ENCODE results near the gene NECAB3. TPM values are rescaled to one million over a fixed set of nuclear protein-coding genes. Genes with fewer than 3 reads are reported as not detected.

Gene NECAB3
- total and polyA plus RNA-seq, 2 donors (not counting 1 experiment from before 2014, with no cell fraction given), result 8.5 to 11.8 TPM

GRCh38 chr20:33648396-33649004 lies 25.7 kb downstream of the NECAB3 start:
- DNase-seq, result no peak
- CTCF ChIA-PET, result interaction anchor here (0.8 kb wide), 1 partner anchor 22 kb away, joined by 3 read pairs; no protein-coding TSS in a partner anchor
- Histone ChIP-seq H3K9ac (ENCODE audit: low read length) (no peak overlapping the region), H3K9me3 (ENCODE audit: control extremely low read depth in 1 of 3, control insufficient read depth in 2 of 3, insufficient read depth in 1 of 3, low read length in 2 of 3) (no peaks in the 10 kb centered on the region), H4K20me1 (ENCODE audit: control insufficient read depth, insufficient read depth, low read length, poor library complexity, severe bottlenecking) (no peaks in the 10 kb centered on the region), H2AFZ (ENCODE audit: insufficient read depth, low read depth, low read length, poor library complexity, severe bottlenecking) (no peak overlapping the region), H3K79me2 (ENCODE audit: control insufficient read depth, insufficient read depth, low read length) (no peaks in the 10 kb centered on the region), H3K4me1 (ENCODE audit: control insufficient read depth in 2 of 2, insufficient read depth in 2 of 2, low read length in 2 of 2) (peaks cover 0 to 7% of the 10 kb centered on the region in 2 donors), H3K36me3 (replicated peaks in 1 of 2; ENCODE audit: control extremely low read depth in 1 of 2, control insufficient read depth in 1 of 2, extremely low read depth in 1 of 2, insufficient read depth in 2 of 2, low read length in 1 of 2) (peaks cover 0 to 19% of the 10 kb centered on the region in 2 experiments), H3K27me3 (replicated peaks in 1 of 4; ENCODE audit: control extremely low read depth in 1 of 4, control insufficient read depth in 3 of 4, insufficient read depth in 4 of 4, low read length in 3 of 4) (no peaks in the 10 kb centered on the region), H3K4me2 (replicated peaks; ENCODE audit: low read depth, low read length, poor library complexity, severe bottlenecking) (no peak overlapping the region), H3K4me3 (ENCODE audit: control extremely low read depth in 1 of 5, extremely low read depth in 1 of 5, insufficient read depth in 1 of 5, low read depth in 2 of 5, low read length in 4 of 5) (no peak overlapping the region), H3K27ac (ENCODE audit: low read length in 2 of 2) (no peak overlapping the region)
- peaks cover 9% of the 10 kb centered on the region for H3K4me1 Mint-ChIP-seq
- H3K9me3 Mint-ChIP-seq (ENCODE audit: insufficient read depth), result no peaks in the 10 kb centered on the region
- POLR2A ChIA-PET, result no interaction called here
- no peak for ATAC-seq (ENCODE audit: low read depth)
- no peak overlapping the region for H3K27ac Mint-ChIP-seq
- 92% methylated on average over 13 of the region's 14 CpGs for WGBS (ENCODE audit: insufficient coverage)
- TF ChIP-seq EZH2 (IDR thresholded peaks at IDR 0.05; ENCODE audit: borderline replicate concordance, insufficient read depth, low read depth, low read length, poor library complexity, severe bottlenecking) (no peak), CTCF (IDR thresholded peaks at IDR 0.05) (no peak)
- intact Hi-C loops (cut with micrococcal nuclease), result no loop called here
- no peak overlapping the region for H3K4me3 Mint-ChIP-seq
- H3K27me3 Mint-ChIP-seq, result no peaks in the 10 kb centered on the region

- peaks cover 0 to 25% of the 10 kb centered on the region in 2 experiments for H3K36me3 ChIP-seq (replicated peaks in 1 of 2; ENCODE audit: control extremely low read depth in 1 of 2, control insufficient read depth in 1 of 2, extremely low read depth in 1 of 2, insufficient read depth in 2 of 2, low read length in 1 of 2)
- ATAC-seq (ENCODE audit: low read depth), result no peak
- POLR2A ChIA-PET, result no interaction called here
Measured at GRCh38 chr20:33647603-33648395, 26.4 kb downstream of the NECAB3 start.

More at GRCh38 chr20:33647603-33648395, 26.4 kb downstream of the NECAB3 start:
- CTCF ChIA-PET, result no interaction called here
- 90% methylated on average over 10 of the region's 11 CpGs for WGBS (ENCODE audit: insufficient coverage)
- no peak overlapping the region for H3K4me3 Mint-ChIP-seq
- peaks cover 5% of the 10 kb centered on the region for H3K4me1 Mint-ChIP-seq
- H3K4me3 ChIP-seq (ENCODE audit: control extremely low read depth in 1 of 5, extremely low read depth in 1 of 5, insufficient read depth in 1 of 5, low read depth in 2 of 5, low read length in 4 of 5), result no peak overlapping the region
- no peaks in the 10 kb centered on the region for H4K20me1 ChIP-seq (ENCODE audit: control insufficient read depth, insufficient read depth, low read length, poor library complexity, severe bottlenecking)
- TF ChIP-seq EZH2 (IDR thresholded peaks at IDR 0.05; ENCODE audit: borderline replicate concordance, insufficient read depth, low read depth, low read length, poor library complexity, severe bottlenecking) (no peak), CTCF (IDR thresholded peaks at IDR 0.05) (no peak)
- no peaks in the 10 kb centered on the region for H3K9me3 ChIP-seq (ENCODE audit: control extremely low read depth in 1 of 3, control insufficient read depth in 2 of 3, insufficient read depth in 1 of 3, low read length in 2 of 3)
- intact Hi-C loops (cut with micrococcal nuclease), result no loop called here
- H2AFZ ChIP-seq (ENCODE audit: insufficient read depth, low read depth, low read length, poor library complexity, severe bottlenecking), result no peak overlapping the region
- H3K9ac ChIP-seq (ENCODE audit: low read length), result no peak overlapping the region
- H3K27ac Mint-ChIP-seq, result no peak overlapping the region
- DNase-seq, result no peak
- H3K27me3 Mint-ChIP-seq, result no peaks in the 10 kb centered on the region
- no peaks in the 10 kb centered on the region for H3K79me2 ChIP-seq (ENCODE audit: control insufficient read depth, insufficient read depth, low read length)
- no peaks in the 10 kb centered on the region for H3K9me3 Mint-ChIP-seq (ENCODE audit: insufficient read depth)
- H3K4me1 ChIP-seq (ENCODE audit: control insufficient read depth in 2 of 2, insufficient read depth in 2 of 2, low read length in 2 of 2), result no peaks in the 10 kb centered on the region
- H3K27ac ChIP-seq (ENCODE audit: low read length in 2 of 2), result no peak overlapping the region
- no peaks in the 10 kb centered on the region for H3K27me3 ChIP-seq (replicated peaks in 1 of 4; ENCODE audit: control extremely low read depth in 1 of 4, control insufficient read depth in 3 of 4, insufficient read depth in 4 of 4, low read length in 3 of 4)
- no peak overlapping the region for H3K4me2 ChIP-seq (replicated peaks; ENCODE audit: low read depth, low read length, poor library complexity, severe bottlenecking)

Data from B cell (primary cell).